ENCODE data around the gene ZNF185. TPM values are rescaled to one million over a fixed set of nuclear protein-coding genes. Genes with fewer than 3 reads are reported as not detected.

Gene ZNF185
- total RNA-seq (2022; extraction: Qiagen RNA extraction), result 6.9 to 9.0 TPM (median 7.5 TPM) in 5 replicates

GRCh38 chrX:152897222-152898131 is at the start of gene ZNF185:
TSS of gene ZNF185 (plus strand) at chrX:152898067. CDS start at chrX:152914490, 16,423 bp downstream.

Other genes starting within 250 kb of the ZNF185 start
- 2.5 to 5.0 TPM (median 2.7 TPM) in 5 replicates for gene MAGEA3, start 199.3 kb upstream of the ZNF185 start, total RNA-seq (2022; extraction: Qiagen RNA extraction)
- not detected in 5 replicates for gene CSAG2, start 188.8 kb upstream of the ZNF185 start, total RNA-seq (2022; extraction: Qiagen RNA extraction)
- 0.07 to 0.10 TPM in 2 of 5 replicates, not detected in the others for gene MAGEA2B, start 183.4 kb upstream of the ZNF185 start, total RNA-seq (2022; extraction: Qiagen RNA extraction)
- 0.17 to 0.40 TPM (median 0.17 TPM) in 3 of 5 replicates, not detected in the others for gene CSAG1, start 164.3 kb upstream of the ZNF185 start, total RNA-seq (2022; extraction: Qiagen RNA extraction)
- 0.09 to 0.22 TPM (median 0.14 TPM) in 5 replicates for gene MAGEA12, start 164.3 kb upstream of the ZNF185 start, total RNA-seq (2022; extraction: Qiagen RNA extraction)
- 0.06 to 0.29 TPM (median 0.07 TPM) in 3 of 5 replicates, not detected in the others for gene MAGEA2, start 144.2 kb upstream of the ZNF185 start, total RNA-seq (2022; extraction: Qiagen RNA extraction)
- not detected in 5 replicates for gene CSAG3, start 138.8 kb upstream of the ZNF185 start, total RNA-seq (2022; extraction: Qiagen RNA extraction)
- gene MAGEA6, start 128.4 kb upstream of the ZNF185 start, total RNA-seq (2022; extraction: Qiagen RNA extraction), result 11.0 to 13.6 TPM (median 12.4 TPM) in 5 replicates
- gene CETN2, start 67.3 kb upstream of the ZNF185 start, total RNA-seq (2022; extraction: Qiagen RNA extraction), result 70.7 to 82.0 TPM (median 74.4 TPM) in 5 replicates
- gene NSDHL, start 67.0 kb upstream of the ZNF185 start, total RNA-seq (2022; extraction: Qiagen RNA extraction), result 44.0 to 46.7 TPM (median 44.2 TPM) in 5 replicates
- gene PNMA5, start 96.0 kb downstream of the ZNF185 start, total RNA-seq (2022; extraction: Qiagen RNA extraction), result not detected in 5 replicates
- 0.18 to 0.25 TPM (median 0.21 TPM) in 5 replicates for gene PNMA3, start 158.4 kb downstream of the ZNF185 start, total RNA-seq (2022; extraction: Qiagen RNA extraction)
- gene PNMA6A, start 174.4 kb downstream of the ZNF185 start, total RNA-seq (2022; extraction: Qiagen RNA extraction), result 3.9 to 5.1 TPM (median 4.4 TPM) in 5 replicates

Data from A549 treated with Hydrocortisone at 1 μM for 4 hours (cell line).